CD8-positive, alpha-beta memory T cell (primary cell): ENCODE data around the gene CDKN1C. TPM values are rescaled to one million over a fixed set of nuclear protein-coding genes. Genes with fewer than 3 reads are reported as not detected.
A peak's percentile ranks its signal among the peaks of the same experiment; 100 is the strongest.

Experiments used
- CTCF ChIA-PET: fragments of 350-600 bp; sonication (Branson Sonifier 250); formaldehyde crosslinking; loops from one replicate; lab custom pipeline; 2021; ENCODE audit warnings: antibody characterized with exemption; lab: Charles Lee
- POLR2A ChIA-PET: fragments of 350-600 bp; sonication (Branson Sonifier 250); formaldehyde crosslinking; loops from one replicate; lab custom pipeline; 2021; ENCODE audit warnings: antibody characterized with exemption; lab: Charles Lee
- DNase-seq, 5 donors: peaks; one replicate each; pipeline versions ENCODE4 v3.0.0 to v3.0.0-alpha.2; 2020 to 2022; ENCODE audit warnings: mixed read lengths in 1 of 5
- H3K27ac ChIP-seq: one replicate; pipeline ENCODE4 v1.7.0; 2013; ENCODE audit warnings: low read depth, mild to moderate bottlenecking, low read length, moderate library complexity
- H3K27me3 ChIP-seq: 2 replicates; pipeline ENCODE4 v1.7.0; 2013; ENCODE audit warnings: low read length, mild to moderate bottlenecking; ENCODE audit not compliant: insufficient read depth, poor library complexity, severe bottlenecking
- H3K36me3 ChIP-seq: 2 replicates; pipeline ENCODE4 v1.7.0; 2013; ENCODE audit warnings: mild to moderate bottlenecking, low read length, moderate library complexity; ENCODE audit not compliant: insufficient read depth
- H3K4me1 ChIP-seq: 2 replicates; pipeline ENCODE4 v1.7.0; 2013; ENCODE audit warnings: mild to moderate bottlenecking, low read length, moderate library complexity; ENCODE audit not compliant: insufficient read depth
- H3K4me3 ChIP-seq: 2 replicates; pipeline ENCODE4 v1.7.0; 2013; ENCODE audit warnings: mild to moderate bottlenecking, low read length
- H3K9me3 ChIP-seq: 2 replicates; pipeline ENCODE4 v1.7.0; 2013; ENCODE audit warnings: mild to moderate bottlenecking, low read length
- H3K27ac Mint-ChIP-seq, 8 donors: one replicate each; pipeline ENCODE4 v1.8.0; 2020 to 2021; ENCODE audit warnings: mixed read lengths in 8 of 8, mild to moderate bottlenecking in 6 of 8, inconsistent platforms in 3 of 8, moderate library complexity in 3 of 8
- H3K27me3 Mint-ChIP-seq, 2 donors: one replicate each; pipeline ENCODE4 v1.8.0; 2020 to 2021; ENCODE audit warnings: mixed read lengths in 2 of 2, mild to moderate bottlenecking in 1 of 2, moderate library complexity in 1 of 2
- H3K36me3 Mint-ChIP-seq, 3 donors: one replicate each; pipeline ENCODE4 v1.8.0; 2020 to 2021; ENCODE audit warnings: mixed read lengths in 3 of 3, inconsistent platforms in 1 of 3, mild to moderate bottlenecking in 1 of 3
- H3K4me1 Mint-ChIP-seq, 3 donors: one replicate each; pipeline ENCODE4 v1.8.0; 2020 to 2021; ENCODE audit warnings: mixed read lengths in 3 of 3, inconsistent platforms in 1 of 3, mild to moderate bottlenecking in 1 of 3
- H3K4me3 Mint-ChIP-seq, 7 donors: one replicate each; pipeline ENCODE4 v1.8.0; 2020 to 2021; ENCODE audit warnings: mixed read lengths in 7 of 7, mild to moderate bottlenecking in 6 of 7, moderate library complexity in 4 of 7, inconsistent platforms in 2 of 7
- H3K9me3 Mint-ChIP-seq, 5 donors: one replicate each; pipeline ENCODE4 v1.8.0; 2020 to 2022; ENCODE audit warnings: mixed read lengths in 5 of 5, mild to moderate bottlenecking in 3 of 5, moderate library complexity in 2 of 5, inconsistent platforms in 1 of 5
- polyA plus RNA-seq: library from polyadenylated mRNA; unstranded; fragments of 300-500 nt; fragmentation: Illumina TruSeq; gene quantifications from one replicate; pipeline ENCODE4 v1.2.3, GENCODE V29; 2021
- total RNA-seq, 2 experiments: library from RNA; stranded (reverse); gene quantifications; one replicate each; pipeline ENCODE4 v1.2.3, GENCODE V29; 2021

Gene CDKN1C
- total and polyA plus RNA-seq, 3 experiments from 2014 or later = 0.49 to 1.1 (median 1.0) TPM

GRCh38 chr11:2902784-2903671 is 17.5 kb upstream of the CDKN1C start:
- ChIA-PET POLR2A (interaction anchor here (1.2 to 1.7 kb wide), 3 partner anchors 10 to 89 kb away, joined by 3 to 6 read pairs (median 5); partner anchors contain the start of gene NAP1L4), CTCF (interaction anchor here (0.9 to 3.5 kb wide), 9 partner anchors 10 to 372 kb away, joined by 3 to 21 read pairs (median 5); partner anchors contain the start of gene PHLDA2)
- Mint-ChIP-seq H3K27me3 (peaks cover 0 to 1% of the 10 kb centered on the region in 2 donors), H3K9me3 (no peaks in the 10 kb centered on the region), H3K4me3 (peak overlapping the region; percentile 68 to 92 (median 80)), H3K36me3 (peaks cover 7 to 15% (median 14%) of the 10 kb centered on the region in 3 donors), H3K27ac (peak overlapping the region in 5 of 8 donors; percentile 32 to 66 (median 46)), H3K4me1 (peaks cover 37 to 53% (median 40%) of the 10 kb centered on the region in 3 donors)
- Histone ChIP-seq H3K27ac (peak overlapping the region; percentile 65), H3K27me3 (no peaks in the 10 kb centered on the region), H3K9me3 (no peaks in the 10 kb centered on the region), H3K4me3 (peak overlapping the region; percentile 71), H3K36me3 (no peaks in the 10 kb centered on the region), H3K4me1 (peaks cover 38% of the 10 kb centered on the region)
- DNase-seq = no peak

DNA sequence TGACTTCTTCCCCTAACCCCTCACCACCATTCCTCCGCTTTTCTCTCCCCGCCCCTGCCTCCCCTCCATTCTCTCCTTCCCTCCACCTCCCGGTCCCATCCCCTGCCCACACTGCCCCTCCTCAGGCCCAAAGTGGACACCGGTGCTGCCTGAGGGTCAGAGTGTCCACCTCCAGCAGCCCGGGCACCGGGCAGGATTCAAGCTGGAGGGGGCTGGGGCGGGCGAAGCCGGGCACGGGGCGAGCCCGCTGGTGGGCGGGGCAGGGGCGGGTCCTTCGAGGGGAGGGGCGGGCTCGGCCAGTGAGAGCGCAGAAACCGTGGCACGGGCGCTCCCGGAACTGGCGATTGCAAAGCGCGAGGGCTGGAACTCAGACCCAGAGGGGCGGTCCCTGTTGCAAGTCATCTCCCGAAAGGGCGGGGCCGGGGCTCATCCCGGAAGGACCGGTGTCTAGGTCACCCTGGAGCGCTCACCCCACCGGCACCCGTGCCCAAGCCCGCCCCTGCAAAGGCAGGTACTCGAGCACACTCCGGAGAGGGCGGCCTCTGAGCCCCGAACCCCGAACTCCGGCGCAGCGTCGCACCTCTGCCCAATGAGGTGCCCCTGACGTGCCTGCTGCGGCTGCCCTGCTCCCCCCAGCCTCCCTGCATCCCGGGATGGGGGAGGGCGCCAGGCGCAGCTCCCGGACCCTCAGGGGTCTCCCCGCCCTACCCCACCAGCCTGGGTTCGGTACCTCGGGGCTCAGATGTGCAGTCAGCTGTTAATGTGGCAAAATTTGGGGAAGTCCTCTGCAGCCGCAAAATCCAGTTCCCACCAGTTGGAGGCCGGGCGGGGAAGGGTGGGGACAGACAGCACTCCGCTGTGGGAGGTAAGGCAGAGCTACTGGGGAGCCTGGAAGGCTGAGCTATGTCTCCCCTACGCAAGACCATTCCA is 16.5 kb upstream of the CDKN1C start:
- peaks cover 41 to 59% (median 44%) of the 10 kb centered on the region in 3 donors for H3K4me1 Mint-ChIP-seq
- peak overlapping the region; percentile 36 to 96 (median 69) for H3K27ac Mint-ChIP-seq
- Histone ChIP-seq H3K27ac (peak overlapping the region; percentile 65), H3K36me3 (no peaks in the 10 kb centered on the region), H3K4me3 (peak overlapping the region; percentile 71), H3K27me3 (no peaks in the 10 kb centered on the region), H3K4me1 (peaks cover 43% of the 10 kb centered on the region), H3K9me3 (no peaks in the 10 kb centered on the region)
- H3K9me3 Mint-ChIP-seq = no peaks in the 10 kb centered on the region
- POLR2A ChIA-PET = interaction anchor here (1.2 to 1.7 kb wide), 3 partner anchors 10 to 90 kb away, joined by 3 to 6 read pairs (median 5); partner anchors contain the start of gene NAP1L4
- CTCF ChIA-PET = interaction anchor here (0.9 to 3.5 kb wide), 8 partner anchors 9 to 371 kb away, joined by 3 to 21 read pairs (median 4); partner anchors contain the start of gene PHLDA2
- H3K27me3 Mint-ChIP-seq = peaks cover 0 to 1% of the 10 kb centered on the region in 2 donors
- DNase-seq = peak; percentile 80 to 92 (median 91)
- peak overlapping the region; percentile 71 to 89 (median 78) for H3K4me3 Mint-ChIP-seq
- H3K36me3 Mint-ChIP-seq = peaks cover 7 to 15% (median 14%) of the 10 kb centered on the region in 3 donors

GRCh38 chr11:2901196-2901796 is 15.7 kb upstream of the CDKN1C start:
- CTCF ChIA-PET = interaction anchor here (1.7 to 3.5 kb wide), 2 partner anchors 8 to 13 kb away, joined by 10 to 21 read pairs; no protein-coding TSS in a partner anchor
- Mint-ChIP-seq H3K27ac (peak overlapping the region; percentile 24 to 90 (median 72)), H3K4me3 (peak overlapping the region; percentile 52 to 79 (median 67)), H3K4me1 (peaks cover 41 to 59% (median 47%) of the 10 kb centered on the region in 3 donors), H3K27me3 (peaks cover 0 to 1% of the 10 kb centered on the region in 2 donors), H3K9me3 (no peaks in the 10 kb centered on the region), H3K36me3 (peaks cover 7 to 15% (median 13%) of the 10 kb centered on the region in 3 donors)
- Histone ChIP-seq H3K27ac (peak overlapping the region; percentile 65), H3K27me3 (no peaks in the 10 kb centered on the region), H3K4me3 (no peak overlapping the region), H3K4me1 (peaks cover 43% of the 10 kb centered on the region), H3K36me3 (no peaks in the 10 kb centered on the region), H3K9me3 (no peaks in the 10 kb centered on the region)
- no peak for DNase-seq
- POLR2A ChIA-PET = interaction anchor here (1.7 kb wide), 1 partner anchor 9 kb away, joined by 6 read pairs; no protein-coding TSS in a partner anchor

DNA sequence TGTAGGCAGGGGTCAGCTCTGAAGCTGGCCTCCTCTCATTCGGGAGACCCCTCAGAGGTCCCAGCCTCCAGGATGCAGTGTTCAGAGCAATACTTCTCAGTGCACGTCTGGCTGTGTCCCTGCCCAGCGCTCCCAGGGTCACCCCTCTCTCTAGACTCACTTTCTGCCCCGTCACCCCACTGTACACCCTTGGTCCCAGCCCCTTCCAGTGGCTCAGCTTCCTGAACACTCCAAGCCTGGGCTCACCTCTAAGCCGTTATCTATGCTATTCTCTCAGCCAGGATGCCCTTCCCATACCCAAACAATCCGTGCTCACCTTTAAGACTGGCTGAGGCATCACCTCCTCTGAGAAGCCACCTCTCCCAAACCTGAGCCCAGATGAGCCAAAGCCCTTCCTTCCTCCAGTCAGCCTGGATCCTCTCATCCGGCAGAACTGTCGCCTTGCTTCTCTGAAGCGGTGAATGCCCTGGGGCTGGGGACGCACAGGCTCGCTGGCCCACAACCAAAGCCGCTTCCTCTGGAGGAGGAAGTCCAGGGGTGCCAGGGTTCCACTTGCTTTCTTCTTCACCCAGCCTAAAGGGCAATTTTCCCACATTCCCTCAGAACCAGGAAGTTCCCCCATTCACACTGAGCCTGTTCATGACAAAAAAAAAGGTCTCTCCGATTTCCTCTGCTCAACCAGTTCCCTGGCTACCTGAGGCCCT is 13.7 kb upstream of the CDKN1C start:
- Mint-ChIP-seq H3K27ac (peak overlapping the region; percentile 31 to 99 (median 94)), H3K4me3 (peak overlapping the region; percentile 23 to 96 (median 87)), H3K36me3 (no peaks in the 10 kb centered on the region), H3K27me3 (no peaks in the 10 kb centered on the region), H3K9me3 (no peaks in the 10 kb centered on the region), H3K4me1 (peaks cover 37 to 58% (median 45%) of the 10 kb centered on the region in 3 donors)
- Histone ChIP-seq H3K9me3 (no peaks in the 10 kb centered on the region), H3K4me3 (no peak overlapping the region), H3K27ac (no peak overlapping the region), H3K27me3 (no peaks in the 10 kb centered on the region), H3K36me3 (no peaks in the 10 kb centered on the region), H3K4me1 (peaks cover 43% of the 10 kb centered on the region)
- ChIA-PET CTCF (interaction anchor here (0.8 to 2.1 kb wide), 5 partner anchors 11 to 478 kb away, joined by 3 to 18 read pairs (median 10); partner anchors contain the start of gene PHLDA2), POLR2A (interaction anchor here (0.7 to 1.3 kb wide), 2 partner anchors 31 to 600 kb away, joined by 3 read pairs; no protein-coding TSS in a partner anchor)
- no peak for DNase-seq

DNA sequence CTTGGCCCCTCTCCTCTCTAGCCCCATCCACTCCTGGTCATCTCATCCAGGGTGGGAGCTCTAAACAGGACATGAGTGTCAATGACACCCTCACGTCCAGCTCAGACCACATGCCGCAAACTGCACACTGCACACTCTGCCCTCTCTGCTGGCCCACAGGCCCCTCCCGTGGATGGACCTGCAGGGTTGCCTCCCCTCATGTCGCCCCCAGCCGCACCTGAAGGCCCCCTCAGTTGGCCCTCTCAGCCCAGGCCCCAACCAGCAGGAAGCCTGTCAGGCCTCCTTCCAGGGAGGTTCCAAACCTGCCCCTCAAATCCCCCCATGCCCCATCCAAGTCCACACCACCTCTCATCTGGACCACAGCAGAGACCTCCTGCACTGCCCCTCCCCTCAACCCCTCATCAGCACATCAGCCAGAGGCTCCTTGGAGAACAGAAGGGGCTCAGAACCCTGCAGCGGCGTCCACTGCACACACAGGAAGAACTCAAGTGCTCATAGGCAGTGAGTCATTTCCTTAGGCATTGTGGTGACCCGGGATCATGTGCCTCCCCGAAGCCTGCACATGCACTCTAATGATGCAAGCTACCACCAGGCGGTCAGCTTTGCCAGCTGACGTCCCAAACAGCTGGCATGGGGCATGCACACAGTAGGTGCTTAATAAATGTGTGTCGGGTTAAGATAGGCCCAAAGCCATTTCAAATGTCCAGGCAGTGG is 12.9 kb upstream of the CDKN1C start:
- H3K36me3 Mint-ChIP-seq = no peaks in the 10 kb centered on the region
- H3K9me3 ChIP-seq = no peaks in the 10 kb centered on the region
- POLR2A ChIA-PET = interaction anchor here (0.7 to 1.3 kb wide), 2 partner anchors 32 to 599 kb away, joined by 3 read pairs; no protein-coding TSS in a partner anchor
- H3K27ac ChIP-seq = no peak overlapping the region
- DNase-seq = peak in 4 of 5 donors; percentile 44 to 77 (median 46)
- H3K4me1 Mint-ChIP-seq = peaks cover 33 to 54% (median 44%) of the 10 kb centered on the region in 3 donors
- peak overlapping the region; percentile 31 to 99 (median 95) for H3K27ac Mint-ChIP-seq
- no peaks in the 10 kb centered on the region for H3K36me3 ChIP-seq
- H3K27me3 ChIP-seq = no peaks in the 10 kb centered on the region
- H3K4me3 ChIP-seq = peak overlapping the region; percentile 34
- H3K4me3 Mint-ChIP-seq = peak overlapping the region; percentile 43 to 96 (median 87)
- peaks cover 43% of the 10 kb centered on the region for H3K4me1 ChIP-seq
- no peaks in the 10 kb centered on the region for H3K27me3 Mint-ChIP-seq
- H3K9me3 Mint-ChIP-seq = no peaks in the 10 kb centered on the region
- CTCF ChIA-PET = interaction anchor here (0.8 to 2.1 kb wide), 5 partner anchors 10 to 478 kb away, joined by 3 to 18 read pairs (median 10); partner anchors contain the start of gene PHLDA2

DNA sequence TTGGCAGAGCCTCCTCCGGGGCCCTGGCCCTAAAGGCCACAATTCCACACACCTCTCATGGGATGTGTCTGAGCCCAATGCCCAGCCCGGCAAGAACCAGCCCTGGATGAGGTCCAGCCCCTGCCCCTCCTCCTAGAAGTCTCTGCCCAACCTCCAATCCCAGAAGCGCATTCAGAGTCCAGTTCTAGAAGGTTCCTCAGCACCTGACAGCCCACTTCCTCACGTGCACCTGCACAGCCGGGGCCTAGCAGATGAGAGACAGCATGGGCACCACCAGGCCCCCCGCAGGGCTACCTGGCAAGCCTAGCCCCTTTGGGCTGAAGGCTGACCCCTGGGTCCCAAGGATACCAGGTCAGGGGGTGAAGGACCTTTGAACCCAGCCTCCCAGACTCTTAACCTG is 11.5 kb upstream of the CDKN1C start:
- H3K9me3 Mint-ChIP-seq = no peaks in the 10 kb centered on the region
- no peaks in the 10 kb centered on the region for H3K36me3 ChIP-seq
- no peak overlapping the region for H3K27ac ChIP-seq
- no peaks in the 10 kb centered on the region for H3K9me3 ChIP-seq
- H3K4me1 Mint-ChIP-seq = peaks cover 39 to 53% (median 45%) of the 10 kb centered on the region in 3 donors
- H3K4me3 ChIP-seq = no peak overlapping the region
- DNase-seq = no peak
- no peaks in the 10 kb centered on the region for H3K36me3 Mint-ChIP-seq
- H3K4me1 ChIP-seq = peaks cover 44% of the 10 kb centered on the region
- CTCF ChIA-PET = interaction anchor here (2.3 kb wide), 1 partner anchor 33 kb away, joined by 7 read pairs; no protein-coding TSS in a partner anchor
- H3K27ac Mint-ChIP-seq = peak overlapping the region in 2 of 8 donors; percentile 87 to 92
- POLR2A ChIA-PET = no interaction called here
- no peaks in the 10 kb centered on the region for H3K27me3 Mint-ChIP-seq
- no peaks in the 10 kb centered on the region for H3K27me3 ChIP-seq
- H3K4me3 Mint-ChIP-seq = no peak overlapping the region
